Spleen (tissue), 11 donors: ENCODE results near the gene OR2Z1. TPM values are rescaled to one million over a fixed set of nuclear protein-coding genes. Genes with fewer than 3 reads are reported as not detected.

ENCODE experiments used
- polyA plus RNA-seq, 3 donors: library from polyadenylated mRNA; stranded (reverse); fragments of 200-250 nt; gene quantifications; one replicate each; pipeline ENCODE4 v1.2.1, GENCODE V29; 2013
- small RNA-seq, 4 donors: library from RNA; depleted of rRNA; stranded (forward); fragments of <200 nt; gene quantifications; one replicate each; pipeline ENCODE3, GENCODE V24; 2016
- total RNA-seq, 7 donors: library from RNA; depleted of rRNA in 3 of 7; stranded (reverse); fragments of >200 nt in 3 of 7; fragmentation: NEBNext Ultra II Directional in 4 of 7; extraction: Animal tissue kit (Norgen Biotek cat#: 25700) in 4 of 7; gene quantifications; one replicate each; pipeline versions ENCODE4 v1.1.0 to v1.2.1, GENCODE V29; 2016 to 2021
- donor health status: healthy with polysubstance abuse.
- donor health status: DM: no; HTN: no; CAD: no; lungs with moderate emphysema.
- donor health status: DM: no; HTN: no; CAD: no.
- donor health status: Bipolar disorder and iron deficiency.
- donor health status: healthy.
- donor health status: DM: no; HTN: no; CAD: no.
- donor health status: DM: yes; HTN: yes; CAD: no.

OR2Z1 gene
- total and polyA plus RNA-seq, 10 donors = not detected

Small RNAs within 50 kb of the gene (small RNA-seq; reads per million reads assigned to genes)
- 0 reads per million in 4 donors for gene AC012616.1

Other genes starting within 250 kb of the OR2Z1 start
- gene PRAM1, start 219.0 kb upstream of the OR2Z1 start, total RNA-seq = 10 to 100 TPM in 6 of 7 donors, 1 to 10 TPM in 1; 7.1 to 36.5 (median 15.1) TPM
- 10 to 100 TPM in 2 of 3 donors, 1 to 10 TPM in 1; 2.4 to 23.0 (median 22.0) TPM for gene PRAM1, start 219.0 kb upstream of the OR2Z1 start, polyA plus RNA-seq
- 10 to 100 TPM; 12.0 to 31.0 (median 26.6) TPM for gene ZNF414, start 207.5 kb upstream of the OR2Z1 start, total RNA-seq
- gene ZNF414, start 207.5 kb upstream of the OR2Z1 start, polyA plus RNA-seq = 10 to 100 TPM; 12.7 to 31.7 (median 15.8) TPM
- gene MYO1F, start 144.2 kb upstream of the OR2Z1 start, total RNA-seq = 100 to 1,000 TPM; 167 to 423 (median 234) TPM
- 10 to 100 TPM; 22.1 to 88.8 (median 55.0) TPM for gene MYO1F, start 144.2 kb upstream of the OR2Z1 start, polyA plus RNA-seq
- 10 to 100 TPM in 6 of 7 donors, 1 to 10 TPM in 1; 9.2 to 33.8 (median 20.2) TPM for gene ADAMTS10, start 110.9 kb upstream of the OR2Z1 start, total RNA-seq
- gene ADAMTS10, start 110.9 kb upstream of the OR2Z1 start, polyA plus RNA-seq = 10 to 100 TPM in 2 of 3 donors, 1 to 10 TPM in 1; 7.8 to 22.4 (median 10.5) TPM
- gene NFILZ, start 91.0 kb upstream of the OR2Z1 start, total RNA-seq = not detected
- not detected for gene NFILZ, start 91.0 kb upstream of the OR2Z1 start, polyA plus RNA-seq
- not detected for gene ACTL9, start 22.8 kb upstream of the OR2Z1 start, total RNA-seq
- gene ACTL9, start 22.8 kb upstream of the OR2Z1 start, polyA plus RNA-seq = not detected
- 10 to 100 TPM; 20.0 to 27.7 (median 22.5) TPM for gene ZNF558, start 110.7 kb downstream of the OR2Z1 start, total RNA-seq
- 10 to 100 TPM; 13.1 to 14.1 (median 13.2) TPM for gene ZNF558, start 110.7 kb downstream of the OR2Z1 start, polyA plus RNA-seq
- not detected for gene MBD3L1, start 110.7 kb downstream of the OR2Z1 start, total RNA-seq
- gene MBD3L1, start 110.7 kb downstream of the OR2Z1 start, polyA plus RNA-seq = not detected